Activated naive CD4-positive, alpha-beta T cell (primary cell): Measurements from ENCODE around the gene CSH2.
"Not testable (repeated sequence)": the region's sequence is repeated elsewhere in the genome, so short reads cannot be mapped to it uniquely, and the experiment has no call there.

Source experiments
- DNase-seq, 4 experiments: peaks; one replicate each; lab custom pipeline; 2025; lab: John Stamatoyannopoulos, UW

Gene CSH2

DNA sequence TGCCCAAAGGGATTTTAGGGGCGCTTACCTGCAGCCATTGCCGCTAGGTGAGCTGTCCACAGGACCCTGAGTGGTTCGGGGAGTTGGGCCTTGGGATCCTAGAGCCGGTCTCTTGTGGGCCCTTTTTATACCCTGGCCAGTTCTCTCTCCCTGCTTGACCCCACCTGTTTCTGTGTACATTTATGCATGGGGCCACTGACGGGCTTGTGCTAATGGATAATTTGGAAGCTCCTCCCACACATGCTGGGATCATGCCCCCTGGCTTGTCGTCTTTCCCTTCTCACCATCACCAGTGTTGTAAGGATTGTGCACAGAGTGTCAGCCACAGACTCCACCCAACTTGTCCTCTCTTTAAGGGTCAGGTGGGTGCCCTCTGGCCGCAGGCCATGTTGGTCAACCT is at the start of gene CSH2:
TSS of gene CSH2 (minus strand) at position 101 of the 400 bp plus-strand sequence. CDS start at position 38, 63 bp downstream.
- not testable (repeated sequence) for DNase-seq

DNA sequence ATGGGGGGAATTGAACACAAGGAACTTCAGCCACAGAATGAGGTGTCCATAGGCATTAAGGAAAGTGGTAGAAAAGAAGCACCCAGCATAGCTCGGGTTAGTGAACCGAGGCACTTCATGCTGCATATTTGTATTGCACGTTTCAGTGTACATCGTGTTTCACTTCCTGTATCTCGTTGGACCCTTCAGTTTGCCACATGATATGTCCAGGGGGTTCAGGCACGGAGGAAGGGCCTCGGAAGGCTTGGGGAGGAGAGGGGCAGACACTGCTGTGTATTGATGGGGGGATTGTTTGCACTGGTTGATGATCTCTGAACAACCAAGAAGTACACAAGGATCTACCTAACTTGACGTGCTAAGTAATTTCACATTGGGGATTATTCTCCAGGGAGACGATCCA is 48.9 kb upstream of the CSH2 start:
- DNase-seq, result not testable (repeated sequence)

DNA sequence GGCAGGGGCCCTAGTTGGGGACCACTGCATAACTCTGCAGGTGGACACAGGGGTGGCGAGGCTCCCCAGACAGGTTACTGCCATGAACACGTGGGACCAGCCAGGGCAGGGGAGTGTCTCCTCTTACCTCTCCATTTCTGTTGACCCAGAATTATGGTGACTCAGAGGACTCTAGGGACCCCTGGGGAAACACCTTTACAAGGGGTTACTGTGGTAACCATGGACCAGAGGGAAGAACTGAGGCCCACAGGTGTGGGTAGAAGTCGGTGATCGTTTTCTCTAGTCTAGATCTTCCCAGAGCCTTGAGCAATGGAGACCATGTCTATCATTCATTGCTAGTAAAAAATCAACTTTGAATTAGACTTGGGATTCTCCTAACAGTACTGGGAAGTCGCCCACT is 47.3 kb upstream of the CSH2 start:
- DNase-seq, result not testable (repeated sequence)

DNA sequence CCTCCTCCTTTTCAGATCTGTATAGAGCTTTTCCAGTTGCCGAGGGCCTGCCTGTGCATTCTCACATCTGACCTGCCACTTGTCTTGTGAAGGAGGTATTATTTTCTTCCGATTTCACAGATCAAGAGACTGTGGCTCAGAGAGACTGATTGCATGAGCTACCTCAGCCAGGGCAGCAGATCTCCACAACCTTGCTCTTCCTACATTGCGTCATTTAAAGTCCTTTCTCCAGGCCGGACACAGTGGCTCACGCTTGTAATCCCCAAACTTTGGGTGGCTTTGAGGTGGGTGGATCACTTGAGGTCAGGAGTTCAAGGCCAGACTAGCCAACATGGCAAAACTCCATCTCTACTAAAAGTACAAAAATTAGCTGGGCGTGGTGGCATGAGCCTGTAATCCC is 46.6 kb upstream of the CSH2 start:
- not testable (repeated sequence) for DNase-seq

DNA sequence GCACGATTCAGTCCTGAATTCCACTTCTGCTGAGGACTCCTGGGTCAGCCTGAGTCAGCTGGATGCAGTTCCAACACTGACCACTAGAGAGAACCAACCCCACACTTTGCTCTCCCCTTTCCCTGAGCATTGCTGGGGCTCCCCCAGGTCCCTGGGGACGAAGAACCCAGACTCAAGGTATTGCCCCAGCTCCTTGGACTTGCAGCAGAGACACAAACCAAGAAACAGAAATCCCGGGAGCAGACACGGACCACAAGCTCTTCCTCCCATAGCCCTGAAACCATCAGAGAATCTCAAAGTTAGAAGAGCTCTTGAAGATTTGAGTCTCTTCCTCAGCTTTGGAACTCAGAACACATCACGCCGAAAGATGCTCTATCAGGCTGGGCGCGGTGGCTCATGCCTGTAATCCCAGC is 45.8 kb upstream of the CSH2 start:
- DNase-seq, result peak in 3 of 4 experiments; percentile 16 to 42 (median 30)

DNA sequence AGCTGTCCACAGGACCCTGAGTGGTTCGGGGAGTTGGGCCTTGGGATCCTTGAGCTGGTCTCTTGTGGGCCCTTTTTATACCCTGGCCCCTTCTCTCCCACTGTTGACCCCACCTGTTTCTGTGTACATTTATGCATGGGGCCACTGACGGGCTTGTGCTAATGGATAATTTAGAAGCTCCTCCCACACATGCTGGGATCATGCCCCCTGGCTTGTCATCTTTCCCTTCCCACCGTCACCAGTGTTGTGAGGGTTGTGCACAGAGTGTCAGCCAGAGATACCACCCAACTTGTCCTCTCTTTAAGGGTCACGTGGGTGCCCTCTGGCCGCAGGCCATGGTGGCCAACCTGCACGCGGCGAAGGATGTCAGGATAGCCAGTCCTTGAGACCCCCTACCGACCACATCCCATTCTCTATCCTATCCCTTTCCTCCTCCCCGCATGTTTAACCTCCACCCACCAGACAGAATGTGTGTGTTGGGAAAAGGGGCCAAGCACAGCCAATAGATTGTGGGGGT is 45.4 kb upstream of the CSH2 start, which contains the start of gene GH1:
TSS of gene GH1 (minus strand) at position 51 of the 517 bp plus-strand sequence. CDS start 63 bp downstream, outside the sequence.
- DNase-seq, result not testable (repeated sequence)

DNA sequence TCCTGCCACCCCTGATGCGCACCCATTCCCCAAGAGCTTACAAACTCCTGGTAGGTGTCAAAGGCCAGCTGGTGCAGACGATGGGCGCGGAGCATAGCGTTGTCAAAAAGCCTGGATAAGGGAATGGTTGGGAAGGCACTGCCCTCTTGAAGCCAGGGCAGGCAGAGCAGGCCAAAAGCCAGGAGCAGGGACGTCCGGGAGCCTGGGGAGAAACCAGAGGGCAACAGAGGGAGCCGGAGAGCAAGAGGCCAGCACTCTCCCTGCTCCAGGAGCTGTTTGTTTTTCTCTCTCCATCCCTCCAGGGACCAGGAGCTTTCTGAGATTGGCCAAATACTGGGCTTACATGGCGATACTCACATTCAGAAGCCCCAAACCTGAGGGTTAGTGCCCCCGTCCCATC is 44.8 kb upstream of the CSH2 start:
- no peak for DNase-seq

DNA sequence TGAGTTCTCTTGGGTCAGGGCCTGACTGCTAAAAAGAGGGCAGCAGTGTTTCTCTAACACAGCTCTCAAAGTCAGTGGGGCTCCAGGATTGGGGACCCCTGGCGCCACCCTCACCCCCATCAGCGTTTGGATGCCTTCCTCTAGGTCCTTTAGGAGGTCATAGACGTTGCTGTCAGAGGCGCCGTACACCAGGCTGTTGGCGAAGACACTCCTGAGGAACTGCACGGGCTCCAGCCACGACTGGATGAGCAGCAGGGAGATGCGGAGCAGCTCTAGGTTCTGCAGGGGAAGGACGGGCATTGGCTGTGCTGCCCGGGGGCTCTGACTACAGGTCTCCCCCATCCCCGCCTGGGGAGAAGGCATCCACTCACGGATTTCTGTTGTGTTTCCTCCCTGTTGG is 44.2 kb upstream of the CSH2 start:
- DNase-seq, result no peak

DNA sequence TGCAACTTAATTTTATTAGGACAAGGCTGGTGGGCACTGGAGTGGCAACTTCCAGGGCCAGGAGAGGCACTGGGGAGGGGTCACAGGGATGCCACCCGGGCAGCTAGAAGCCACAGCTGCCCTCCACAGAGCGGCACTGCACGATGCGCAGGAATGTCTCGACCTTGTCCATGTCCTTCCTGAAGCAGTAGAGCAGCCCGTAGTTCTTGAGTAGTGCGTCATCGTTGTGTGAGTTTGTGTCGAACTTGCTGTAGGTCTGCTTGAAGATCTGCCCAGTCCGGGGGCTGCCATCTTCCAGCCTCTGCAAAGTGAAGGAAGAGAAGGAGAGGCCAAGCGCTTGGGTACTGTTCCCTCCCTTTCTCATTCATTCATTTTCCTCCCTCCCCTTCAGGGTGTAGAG is 43.7 kb upstream of the CSH2 start:
- not testable (repeated sequence) for DNase-seq

DNA sequence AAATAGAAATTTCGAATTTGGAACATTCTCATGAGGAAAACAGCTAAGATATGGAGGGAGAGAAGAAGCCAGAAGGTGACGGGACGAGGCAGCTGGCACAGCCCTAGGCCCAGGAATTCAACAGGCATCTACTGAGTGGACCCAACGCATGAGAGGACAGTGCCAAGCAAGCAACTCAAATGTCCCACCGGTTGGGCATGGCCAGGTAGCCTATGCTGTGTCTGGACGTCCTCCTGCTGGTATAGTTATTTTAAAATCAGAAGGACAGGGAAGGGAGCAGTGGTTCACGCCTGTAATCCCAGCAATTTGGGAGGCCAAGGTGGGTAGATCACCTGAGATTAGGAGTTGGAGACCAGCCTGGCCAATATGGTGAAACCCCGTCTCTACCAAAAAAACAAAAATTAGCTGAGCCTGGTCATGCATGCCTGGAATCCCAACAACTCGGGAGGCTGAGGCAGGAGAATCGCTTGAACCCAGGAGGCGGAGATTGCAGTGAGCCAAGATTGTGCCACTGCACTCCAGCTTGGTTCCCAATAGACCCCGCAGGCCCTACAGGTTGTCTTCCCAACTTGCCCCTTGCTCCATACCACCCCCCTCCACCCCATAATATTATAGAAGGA is 43.2 kb upstream of the CSH2 start:
- no peak for DNase-seq

DNA sequence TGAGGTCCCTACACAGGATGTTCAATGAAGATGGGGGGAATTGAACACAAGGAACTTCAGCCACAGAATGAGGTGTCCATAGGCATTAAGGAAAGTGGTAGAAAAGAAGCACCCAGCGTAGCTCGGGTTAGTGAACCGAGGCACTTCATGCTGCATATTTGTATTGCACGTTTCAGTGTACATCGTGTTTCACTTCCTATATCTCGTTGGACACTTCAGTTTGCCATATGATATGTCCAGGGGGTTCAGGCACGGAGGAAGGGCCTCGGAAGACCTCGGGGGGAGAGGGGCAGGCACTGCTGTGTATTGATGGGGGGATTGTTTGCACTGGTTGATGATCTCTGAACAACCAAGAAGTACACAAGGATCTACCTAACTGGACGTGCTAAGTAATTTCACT is 42.3 kb upstream of the CSH2 start:
- DNase-seq, result not testable (repeated sequence)

DNA sequence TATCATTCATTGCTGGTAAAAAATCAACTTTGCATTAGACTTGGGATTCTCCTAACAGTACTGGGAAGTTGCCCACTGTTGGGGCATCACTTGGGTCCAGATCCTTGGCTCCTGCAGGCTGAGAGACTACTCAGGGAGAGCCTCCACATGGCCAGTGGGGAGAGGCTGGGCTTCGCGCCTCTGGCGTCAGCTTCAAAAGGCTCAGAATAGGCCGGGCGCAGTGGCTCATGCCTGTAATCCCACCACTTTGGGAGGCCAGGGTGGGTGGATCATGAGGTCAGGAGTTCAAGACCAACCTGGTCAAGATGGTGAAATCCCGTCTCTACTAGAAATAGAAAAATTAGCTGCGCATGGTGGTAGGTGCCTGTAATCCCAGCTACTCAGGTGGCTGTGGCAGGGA is 41.0 kb upstream of the CSH2 start:
- no peak for DNase-seq

DNA sequence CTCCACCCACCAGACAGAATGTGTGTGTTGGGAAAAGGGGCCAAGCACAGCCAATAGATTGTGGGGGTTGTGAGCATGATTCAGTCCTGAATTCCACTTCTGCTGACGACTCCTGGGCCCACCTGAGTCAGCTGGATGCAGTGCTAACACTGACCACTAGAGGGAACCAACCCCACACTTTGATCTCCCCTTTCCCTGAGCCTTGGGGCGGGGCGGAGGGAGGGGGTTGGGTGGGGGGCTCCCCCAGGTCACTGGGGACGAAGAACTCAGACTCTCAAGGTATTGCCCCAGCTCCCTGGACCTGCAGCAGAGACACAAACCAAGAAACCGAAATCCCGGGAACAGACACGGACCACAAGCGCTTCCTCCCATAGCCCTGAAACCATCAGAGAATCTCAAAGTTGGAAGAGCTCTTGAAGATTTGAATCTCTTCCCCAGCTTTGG is 38.2 kb upstream of the CSH2 start:
- DNase-seq, result peak; percentile 7 to 49 (median 28)

DNA sequence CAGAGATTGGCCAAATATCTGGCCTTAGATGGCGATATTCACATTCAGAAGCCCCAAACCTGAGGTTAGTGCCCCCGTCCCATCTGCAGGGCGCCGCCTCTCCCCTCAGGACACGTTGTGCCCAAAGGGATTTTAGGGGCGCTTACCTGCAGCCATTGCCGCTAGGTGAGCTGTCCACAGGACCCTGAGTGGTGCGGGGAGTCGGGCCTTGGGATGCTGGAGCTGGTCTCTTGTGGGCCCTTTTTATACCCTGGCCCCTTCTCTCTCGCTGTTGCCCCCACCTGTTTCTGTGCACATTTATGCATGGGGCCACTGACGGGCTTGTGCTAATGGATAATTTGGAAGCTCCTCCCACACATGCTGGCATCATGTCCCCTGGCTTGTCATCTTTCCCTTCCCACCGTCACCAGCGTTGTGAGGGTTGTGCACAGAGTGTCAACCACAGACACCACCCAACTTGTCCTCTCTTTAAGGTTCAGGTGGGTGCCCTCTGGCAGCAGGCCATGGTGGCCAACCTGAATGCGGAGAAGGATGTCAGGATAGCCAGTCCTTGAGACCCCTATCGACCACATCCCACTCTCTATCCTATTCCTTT is 37.7 kb upstream of the CSH2 start, which contains the start of gene CSHL1:
TSS of gene CSHL1 (minus strand) at position 218 of the 595 bp plus-strand sequence. CDS start at position 156, 62 bp downstream.
- no peak for DNase-seq

DNA sequence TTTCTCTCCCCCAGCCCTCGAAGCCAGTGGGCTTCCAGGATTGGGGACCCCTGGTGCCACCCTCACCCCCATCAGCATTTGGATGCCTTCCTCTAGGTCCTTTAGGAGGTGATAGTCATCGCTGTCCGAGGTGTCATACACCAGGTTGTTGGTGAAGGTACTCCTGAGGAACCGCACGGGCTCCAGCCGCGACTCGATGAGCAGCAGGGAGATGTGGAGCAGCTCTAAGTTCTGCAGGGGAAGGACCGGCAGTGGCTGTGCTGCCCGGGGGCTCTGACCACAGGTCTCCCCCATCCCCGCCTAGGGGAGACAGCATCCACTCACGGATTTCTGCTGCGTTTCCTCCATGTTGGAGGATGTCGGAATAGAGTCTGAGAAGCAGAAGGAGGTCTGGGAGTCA is 36.6 kb upstream of the CSH2 start:
- no peak for DNase-seq

DNA sequence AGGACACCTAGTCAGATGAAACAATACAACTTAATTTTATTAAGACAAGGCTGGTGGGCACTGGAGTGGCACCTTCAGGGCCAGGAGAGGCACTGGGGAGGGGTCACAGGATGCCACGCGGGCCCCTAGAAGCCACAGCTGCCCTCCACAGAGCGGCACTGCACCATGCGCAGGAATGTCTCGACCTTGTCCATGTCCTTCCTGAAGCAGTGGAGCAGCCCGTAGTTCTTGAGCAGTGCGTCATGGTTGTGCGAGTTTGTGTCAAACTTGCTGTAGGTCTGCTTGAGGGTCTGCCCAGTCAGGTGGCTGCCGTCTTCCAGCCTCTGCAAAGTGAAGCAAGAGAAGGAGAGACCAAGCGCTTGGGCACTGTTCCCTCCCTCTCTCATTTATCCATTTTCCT is 36.1 kb upstream of the CSH2 start:
- DNase-seq, result not testable (repeated sequence)

DNA sequence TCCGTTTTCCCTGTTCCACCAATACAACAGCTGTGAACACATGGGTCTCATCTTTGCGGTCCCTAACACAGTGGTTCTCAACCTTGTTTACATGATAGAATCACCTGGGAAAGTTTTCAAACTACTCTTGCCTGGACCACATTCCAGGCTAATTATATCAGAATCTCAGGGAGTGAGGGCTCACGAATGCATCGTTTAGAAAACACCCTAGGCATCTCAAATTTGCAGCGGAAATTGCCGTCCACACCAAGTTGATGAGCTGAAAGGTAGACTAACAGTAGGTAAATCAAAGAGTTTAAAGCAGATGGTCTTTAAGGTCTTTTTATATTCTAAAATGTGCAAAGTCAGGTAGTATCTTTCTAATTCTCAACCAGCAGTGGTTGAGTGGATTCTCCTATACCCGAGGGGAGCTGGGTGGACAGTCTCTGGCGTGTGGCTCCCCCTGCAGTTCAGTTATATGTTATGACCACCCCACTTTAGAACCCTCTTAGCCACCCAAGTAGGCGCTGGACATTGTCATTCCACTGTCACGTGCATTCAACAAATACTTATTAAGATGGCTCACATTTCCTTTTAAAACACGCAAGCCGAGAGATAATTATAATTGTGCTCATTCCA is 33.8 kb upstream of the CSH2 start:
- DNase-seq, result not testable (repeated sequence)

DNA sequence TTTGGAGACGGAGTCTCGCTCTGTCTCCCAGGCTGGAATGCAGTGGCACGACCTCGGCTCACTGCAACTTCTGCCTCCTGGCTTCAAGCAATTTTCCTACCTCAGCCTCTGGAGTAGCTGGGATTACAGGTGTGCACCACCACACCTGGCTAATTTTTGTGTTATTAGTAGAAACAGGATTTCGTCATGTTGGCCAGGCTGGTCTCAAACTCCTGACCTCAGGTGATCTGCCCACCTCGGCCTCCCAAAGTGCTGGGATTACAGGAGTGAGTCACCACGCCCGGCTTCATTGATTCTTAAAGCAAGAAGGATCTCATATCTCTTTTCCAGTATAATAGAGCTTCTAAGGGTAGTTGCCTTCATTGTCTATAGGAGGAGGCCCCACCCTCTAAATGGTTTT is 31.3 kb upstream of the CSH2 start:
- not testable (repeated sequence) for DNase-seq

DNA sequence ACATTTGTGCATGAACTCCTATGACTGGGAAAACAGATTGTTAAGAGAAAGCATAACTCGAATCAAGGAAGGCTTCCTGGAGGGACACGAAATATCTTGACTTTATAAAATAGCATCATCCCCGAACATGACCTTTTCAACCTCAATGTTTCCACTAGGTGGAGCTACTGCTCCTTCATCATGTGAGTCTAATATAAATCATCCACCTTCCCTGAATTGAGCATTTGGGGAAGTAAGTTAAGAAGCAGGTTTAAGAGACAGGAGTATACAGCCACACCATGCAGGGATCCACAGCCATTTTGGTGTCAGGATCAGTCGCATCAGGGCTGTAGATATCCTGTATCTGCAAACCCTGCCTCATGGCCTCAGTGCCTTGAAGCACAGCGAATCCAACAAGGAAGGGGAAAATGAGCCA is 30.3 kb upstream of the CSH2 start:
- not testable (repeated sequence) for DNase-seq

DNA sequence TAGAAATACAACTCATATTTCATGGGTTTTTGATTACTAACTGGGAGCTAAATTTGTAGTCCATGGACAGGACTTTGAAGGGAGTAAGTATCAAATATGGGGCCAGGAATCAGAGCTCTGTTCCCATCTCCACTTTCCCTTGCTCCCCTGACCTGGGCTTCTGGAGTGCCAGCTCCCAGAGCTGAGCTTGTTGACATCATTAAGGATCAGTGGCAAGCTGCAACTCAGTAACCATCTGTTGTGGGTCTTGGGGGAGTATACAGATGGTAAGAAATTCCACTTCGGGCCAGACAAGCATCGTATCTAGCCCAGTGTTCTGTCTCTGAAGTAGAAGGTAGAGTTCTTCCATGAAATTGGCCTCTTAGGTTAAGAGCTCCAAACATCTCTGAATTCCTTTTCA is 28.5 kb upstream of the CSH2 start:
- DNase-seq, result not testable (repeated sequence)

DNA sequence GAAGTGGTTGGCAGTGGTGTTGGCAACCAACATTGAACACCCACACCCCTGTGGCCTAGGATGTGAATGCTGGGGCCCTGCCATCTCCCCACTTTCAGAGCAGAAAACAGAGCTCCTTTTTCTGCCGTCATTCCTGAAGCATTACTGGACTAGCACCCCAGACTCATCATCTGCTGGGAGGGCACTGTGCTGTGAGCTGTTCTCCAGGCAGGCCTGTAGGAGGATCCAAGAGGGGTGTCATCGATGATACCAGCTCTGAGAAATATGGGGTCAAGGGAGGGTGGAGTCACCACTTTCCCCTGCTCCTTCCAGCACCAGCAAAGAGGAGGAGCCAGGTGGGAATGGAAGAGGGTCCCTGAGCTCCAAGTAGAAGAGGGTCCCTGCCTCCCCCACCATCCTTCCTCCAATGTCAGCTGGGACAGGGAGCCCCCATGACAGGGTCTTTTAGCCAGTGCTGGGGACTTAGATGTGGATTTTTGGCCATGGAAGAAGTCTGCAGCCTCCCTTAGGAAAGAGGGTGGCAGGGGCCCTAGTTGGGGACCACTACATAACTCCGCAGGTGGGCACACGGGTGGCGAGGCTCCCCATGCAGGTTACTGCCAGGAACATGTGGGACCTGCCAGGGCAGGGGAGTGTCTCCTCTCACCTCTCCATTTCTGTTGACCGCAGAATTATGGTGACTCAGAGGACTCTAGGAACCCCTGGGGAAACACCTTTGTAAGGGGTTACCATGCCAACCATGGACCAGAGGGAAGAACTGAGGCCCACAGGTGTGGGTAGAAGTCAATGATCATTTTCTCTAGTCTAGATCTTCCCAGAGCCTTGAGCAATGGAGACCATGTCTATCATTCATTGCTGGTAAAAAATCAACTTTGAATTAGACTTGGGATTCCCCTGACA is 25.7 kb upstream of the CSH2 start:
- DNase-seq, result not testable (repeated sequence)
